DMS79 treated with DMSO at 0.1 percent for 48 hours (cell line): Measurements from ENCODE around the gene CACNA2D4.

Experiments used
- DNase-seq: peaks from one replicate; lab custom pipeline; 2025; lab: John Stamatoyannopoulos, UW

CACNA2D4 gene

GRCh38 chr12:1776170-1776921 is 142.1 kb downstream of the CACNA2D4 start:
- no peak for DNase-seq

GRCh38 chr12:1773937-1774655 is 144.4 kb downstream of the CACNA2D4 start:
- DNase-seq, result no peak

GRCh38 chr12:1769809-1770494 is 148.5 kb downstream of the CACNA2D4 start:
- DNase-seq, result no peak

- DNase-seq, result no peak
These were observed 149.8 kb downstream of the CACNA2D4 start for GRCh38 chr12:1768615-1769014.

GRCh38 chr12:1767407-1768090 is 150.9 kb downstream of the CACNA2D4 start:
- no peak for DNase-seq

GRCh38 chr12:1766110-1766509 is 152.3 kb downstream of the CACNA2D4 start:
- no peak for DNase-seq

- no peak for DNase-seq
These were observed 155.3 kb downstream of the CACNA2D4 start for GRCh38 chr12:1763153-1763552.

GRCh38 chr12:1761857-1762256 is 156.6 kb downstream of the CACNA2D4 start:
- no peak for DNase-seq

- no peak for DNase-seq
These were observed 157.7 kb downstream of the CACNA2D4 start for GRCh38 chr12:1760566-1761382.

GRCh38 chr12:1758887-1759286 is 159.6 kb downstream of the CACNA2D4 start:
- no peak for DNase-seq

GRCh38 chr12:1758376-1758775 is 160.1 kb downstream of the CACNA2D4 start:
- no peak for DNase-seq

GRCh38 chr12:1750300-1750699 is 168.2 kb downstream of the CACNA2D4 start:
- DNase-seq, result no peak

GRCh38 chr12:1749019-1749418 is 169.4 kb downstream of the CACNA2D4 start:
- DNase-seq, result no peak

- DNase-seq, result no peak
These were observed 170.8 kb downstream of the CACNA2D4 start for GRCh38 chr12:1747609-1748008.

GRCh38 chr12:1744932-1745331 is 173.5 kb downstream of the CACNA2D4 start:
- no peak for DNase-seq
